Measurements from ENCODE around the gene DCAF6.

The DCAF6 gene

GRCh38 chr1:167934426-167935215 lies 1.9 kb upstream of the DCAF6 start:
- Histone ChIP-seq H3K9me3 (ENCODE audit: insufficient read depth, low read depth, low read length) (no peaks in the 10 kb centered on the region), H3K4me2 (ENCODE audit: low read length) (peak overlapping the region; percentile 84), H2AK5ac (ENCODE audit: low read length) (no peak overlapping the region), H4K12ac (ENCODE audit: low read depth, low read length) (no peak overlapping the region), H3K4ac (ENCODE audit: low read depth, low read length) (no peak overlapping the region), H3K27me3 (ENCODE audit: insufficient read depth, low read length) (no peaks in the 10 kb centered on the region), H2BK5ac (ENCODE audit: low read depth, low read length, poor library complexity) (no peak overlapping the region), H3K23ac (ENCODE audit: low read length) (no peak overlapping the region), H3K18ac (ENCODE audit: low read length) (no peak overlapping the region), H3K14ac (ENCODE audit: low read length) (no peak overlapping the region), H3K79me2 (ENCODE audit: control insufficient read depth, insufficient read depth, low read length, poor library complexity) (peaks cover 12% of the 10 kb centered on the region), H2AFZ (ENCODE audit: insufficient read depth, low read length, poor library complexity) (no peak overlapping the region), H3K9ac (ENCODE audit: low read length) (no peak overlapping the region), H4K8ac (ENCODE audit: low read depth, low read length) (no peak overlapping the region), H3K4me1 (ENCODE audit: control insufficient read depth in 1 of 2, insufficient read depth in 2 of 2, low read length in 2 of 2) (peaks cover 0 to 2% of the 10 kb centered on the region in 2 experiments), H3K79me1 (ENCODE audit: low read length) (peaks cover 17% of the 10 kb centered on the region), H3K27ac (ENCODE audit: low read depth, low read length) (peak overlapping the region; percentile 70), H3K36me3 (ENCODE audit: control insufficient read depth in 1 of 2, insufficient read depth in 2 of 2, low read length in 2 of 2) (no peaks in the 10 kb centered on the region), H3K4me3 (ENCODE audit: low read depth, low read length) (peak overlapping the region; percentile 81), H2BK12ac (ENCODE audit: low read length) (no peak overlapping the region), H4K91ac (ENCODE audit: low read depth, low read length) (no peak overlapping the region), H2BK120ac (ENCODE audit: insufficient read depth, low read length, poor library complexity) (no peak overlapping the region)
- no CpG with 5 or more reads among the region's 4 CpGs for WGBS (ENCODE audit: extremely low coverage, insufficient coverage, insufficient read length)
- no peak for DNase-seq

DNA sequence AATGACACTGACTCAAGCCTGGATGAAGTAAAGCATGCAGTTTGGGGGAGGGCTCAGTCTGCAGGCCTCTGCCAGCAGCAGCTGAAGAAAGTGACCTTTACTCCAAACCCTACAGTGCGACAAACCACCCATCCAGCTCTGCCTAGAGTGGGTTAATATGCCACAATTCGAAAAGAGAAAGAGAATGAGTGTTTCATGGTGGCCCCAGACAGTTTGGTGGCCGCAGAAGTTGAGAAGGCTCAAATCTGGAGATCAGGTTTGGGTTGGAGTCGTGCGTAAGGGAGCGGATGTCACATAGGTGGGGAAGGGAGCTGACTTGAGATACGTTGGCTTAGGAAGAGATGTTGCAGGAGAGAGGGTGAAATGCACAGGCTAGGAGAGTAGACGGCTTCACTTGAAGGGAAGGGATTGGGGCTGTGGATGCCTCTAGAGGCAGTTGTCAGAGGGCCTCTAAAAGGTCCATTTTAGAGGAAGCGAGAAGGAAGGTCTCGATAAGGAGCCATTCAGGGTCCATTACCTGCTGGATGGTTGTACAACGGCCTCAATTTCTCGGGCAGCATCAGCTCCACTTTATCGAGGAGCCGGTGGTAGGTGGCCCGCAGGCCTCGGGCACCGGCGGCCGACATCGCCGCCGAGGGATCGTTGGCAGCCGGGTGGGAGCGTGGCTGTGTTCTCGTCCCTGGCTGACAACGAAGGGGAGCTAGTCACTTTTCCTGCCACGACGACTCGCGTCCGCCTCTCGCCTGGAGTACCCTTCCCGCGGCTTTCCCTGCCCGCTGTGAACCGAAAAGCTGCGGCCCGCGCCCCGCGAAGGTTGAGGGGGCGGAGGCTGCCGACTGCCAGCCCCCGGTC lies 1.0 kb upstream of the DCAF6 start:
- Histone ChIP-seq H3K4me3 (ENCODE audit: low read depth, low read length) (peak overlapping the region; percentile 81), H4K12ac (ENCODE audit: low read depth, low read length) (peak overlapping the region; percentile 20), H3K14ac (ENCODE audit: low read length) (peak overlapping the region; percentile 25), H3K23ac (ENCODE audit: low read length) (no peak overlapping the region), H2BK5ac (ENCODE audit: low read depth, low read length, poor library complexity) (peak overlapping the region; percentile 54), H3K9me3 (ENCODE audit: insufficient read depth, low read depth, low read length) (no peaks in the 10 kb centered on the region), H4K8ac (ENCODE audit: low read depth, low read length) (peak overlapping the region; percentile 36), H3K36me3 (ENCODE audit: control insufficient read depth in 1 of 2, insufficient read depth in 2 of 2, low read length in 2 of 2) (no peaks in the 10 kb centered on the region), H3K27me3 (ENCODE audit: insufficient read depth, low read length) (no peaks in the 10 kb centered on the region), H2BK12ac (ENCODE audit: low read length) (no peak overlapping the region), H2AK5ac (ENCODE audit: low read length) (no peak overlapping the region), H3K4ac (ENCODE audit: low read depth, low read length) (peak overlapping the region; percentile 56), H3K27ac (ENCODE audit: low read depth, low read length) (peak overlapping the region; percentile 70), H3K79me1 (ENCODE audit: low read length) (peaks cover 17% of the 10 kb centered on the region), H2BK120ac (ENCODE audit: insufficient read depth, low read length, poor library complexity) (peak overlapping the region; percentile 4), H3K79me2 (ENCODE audit: control insufficient read depth, insufficient read depth, low read length, poor library complexity) (peaks cover 14% of the 10 kb centered on the region), H3K18ac (ENCODE audit: low read length) (peak overlapping the region; percentile 34), H2AFZ (ENCODE audit: insufficient read depth, low read length, poor library complexity) (no peak overlapping the region), H3K4me2 (ENCODE audit: low read length) (peak overlapping the region; percentile 84), H3K4me1 (ENCODE audit: control insufficient read depth in 1 of 2, insufficient read depth in 2 of 2, low read length in 2 of 2) (peaks cover 0 to 2% of the 10 kb centered on the region in 2 experiments), H4K91ac (ENCODE audit: low read depth, low read length) (no peak overlapping the region), H3K9ac (ENCODE audit: low read length) (peak overlapping the region; percentile 71)
- WGBS (ENCODE audit: extremely low coverage, insufficient coverage, insufficient read length): no CpG with 5 or more reads among the region's 45 CpGs
- DNase-seq: peak; percentile 47 to 62

GRCh38 chr1:167936930-167937708 lies 636 bp downstream of the DCAF6 start, which contains the start of gene MPC2:
MPC2 (minus strand) TSS chr1:167937072; CDS start chr1:167935841, 1,231 bp downstream.
- no CpG with 5 or more reads among the region's 51 CpGs for WGBS (ENCODE audit: extremely low coverage, insufficient coverage, insufficient read length)
- Histone ChIP-seq H2BK12ac (ENCODE audit: low read length) (peak within 1 kb of the TSS; percentile 15), H4K8ac (ENCODE audit: low read depth, low read length) (peak within 1 kb of the TSS; percentile 75), H3K4me2 (ENCODE audit: low read length) (peak within 1 kb of the TSS; percentile 84), H3K4me1 (ENCODE audit: control insufficient read depth in 1 of 2, insufficient read depth in 2 of 2, low read length in 2 of 2) (peaks cover 0 to 2% of the 10 kb centered on the region in 2 experiments), H3K9ac (ENCODE audit: low read length) (peak within 1 kb of the TSS; percentile 88), H3K23ac (ENCODE audit: low read length) (no peak within 1 kb of the TSS), H3K27me3 (ENCODE audit: insufficient read depth, low read length) (no peaks in the 10 kb centered on the region), H3K36me3 (ENCODE audit: control insufficient read depth in 1 of 2, insufficient read depth in 2 of 2, low read length in 2 of 2) (peaks cover under 1 to 2% of the 10 kb centered on the region in 2 experiments), H2BK120ac (ENCODE audit: insufficient read depth, low read length, poor library complexity) (peak within 1 kb of the TSS; percentile 73), H3K4ac (ENCODE audit: low read depth, low read length) (peak within 1 kb of the TSS; percentile 88), H3K4me3 (ENCODE audit: low read depth, low read length) (peak within 1 kb of the TSS; percentile 87), H3K18ac (ENCODE audit: low read length) (peak within 1 kb of the TSS; percentile 83), H2AK5ac (ENCODE audit: low read length) (peak within 1 kb of the TSS; percentile 66), H2BK5ac (ENCODE audit: low read depth, low read length, poor library complexity) (peak within 1 kb of the TSS; percentile 87), H3K79me2 (ENCODE audit: control insufficient read depth, insufficient read depth, low read length, poor library complexity) (peaks cover 16% of the 10 kb centered on the region), H3K9me3 (ENCODE audit: insufficient read depth, low read depth, low read length) (no peaks in the 10 kb centered on the region), H3K14ac (ENCODE audit: low read length) (peak within 1 kb of the TSS; percentile 96), H4K12ac (ENCODE audit: low read depth, low read length) (peak within 1 kb of the TSS; percentile 78), H2AFZ (ENCODE audit: insufficient read depth, low read length, poor library complexity) (peak within 1 kb of the TSS; percentile 37), H3K27ac (ENCODE audit: low read depth, low read length) (peak within 1 kb of the TSS; percentile 97), H4K91ac (ENCODE audit: low read depth, low read length) (peak within 1 kb of the TSS; percentile 81), H3K79me1 (ENCODE audit: low read length) (peaks cover 17% of the 10 kb centered on the region)
- DNase-seq: peak; percentile 43 to 66

- H3K23ac ChIP-seq (ENCODE audit: low read length): no peak overlapping the region
- H3K18ac ChIP-seq (ENCODE audit: low read length): no peak overlapping the region
- DNase-seq: no peak
- H3K36me3 ChIP-seq (ENCODE audit: control insufficient read depth in 1 of 2, insufficient read depth in 2 of 2, low read length in 2 of 2): peaks cover 1 to 2% of the 10 kb centered on the region in 2 experiments
- H2BK12ac ChIP-seq (ENCODE audit: low read length): no peak overlapping the region
- H3K4me3 ChIP-seq (ENCODE audit: low read depth, low read length): peak overlapping the region; percentile 87
- H4K12ac ChIP-seq (ENCODE audit: low read depth, low read length): no peak overlapping the region
- H3K9me3 ChIP-seq (ENCODE audit: insufficient read depth, low read depth, low read length): no peaks in the 10 kb centered on the region
- H3K14ac ChIP-seq (ENCODE audit: low read length): no peak overlapping the region
- H2AFZ ChIP-seq (ENCODE audit: insufficient read depth, low read length, poor library complexity): no peak overlapping the region
- H3K27ac ChIP-seq (ENCODE audit: low read depth, low read length): peak overlapping the region; percentile 97
- no peak overlapping the region for H4K8ac ChIP-seq (ENCODE audit: low read depth, low read length)
- H3K4ac ChIP-seq (ENCODE audit: low read depth, low read length): no peak overlapping the region
- H2BK120ac ChIP-seq (ENCODE audit: insufficient read depth, low read length, poor library complexity): no peak overlapping the region
- WGBS (ENCODE audit: extremely low coverage, insufficient coverage, insufficient read length): no CpG with 5 or more reads among the region's 5 CpGs
- peaks cover 17% of the 10 kb centered on the region for H3K79me2 ChIP-seq (ENCODE audit: control insufficient read depth, insufficient read depth, low read length, poor library complexity)
- no peak overlapping the region for H2AK5ac ChIP-seq (ENCODE audit: low read length)
- H3K4me1 ChIP-seq (ENCODE audit: control insufficient read depth in 1 of 2, insufficient read depth in 2 of 2, low read length in 2 of 2): peaks cover 0 to 2% of the 10 kb centered on the region in 2 experiments
- H3K4me2 ChIP-seq (ENCODE audit: low read length): peak overlapping the region; percentile 84
- no peak overlapping the region for H2BK5ac ChIP-seq (ENCODE audit: low read depth, low read length, poor library complexity)
- no peak overlapping the region for H3K9ac ChIP-seq (ENCODE audit: low read length)
- H4K91ac ChIP-seq (ENCODE audit: low read depth, low read length): no peak overlapping the region
- H3K27me3 ChIP-seq (ENCODE audit: insufficient read depth, low read length): no peaks in the 10 kb centered on the region
- H3K79me1 ChIP-seq (ENCODE audit: low read length): peaks cover 17% of the 10 kb centered on the region
Measured at GRCh38 chr1:167937709-167938010, 1.2 kb downstream of the DCAF6 start.

All from trophoblast cell (in vitro differentiated cells and primary cell).